Breast epithelium (tissue), 3 donors: ENCODE data around the gene OR8D4.

Experiments
- POLR2A ChIP-seq: fragments of 450-650 bp; IDR thresholded peaks from one replicate; pipeline ENCODE4 v1.6.1; 2016; ENCODE audit warnings: antibody characterized with exemption, mild to moderate bottlenecking, moderate library complexity
- POLR2AphosphoS5 ChIP-seq, 3 donors: sonication (generic); formaldehyde crosslinking; IDR thresholded peaks; one replicate each; pipeline ENCODE4 v1.6.1; 2017; ENCODE audit warnings: antibody characterized with exemption in 3 of 3
- TF ChIP-seq, protein P1 (sequence below), 3 donors: fragments of 450-650 bp; IDR thresholded peaks; one replicate each; pipeline ENCODE4 v1.5.1; 2016 to 2017; ENCODE audit warnings: antibody characterized with exemption in 3 of 3, mild to moderate bottlenecking in 3 of 3, moderate library complexity in 3 of 3

GRCh38 chr11:123901867-123902266, at the start of gene OR8D4:
- TF ChIP-seq, protein P1, sequence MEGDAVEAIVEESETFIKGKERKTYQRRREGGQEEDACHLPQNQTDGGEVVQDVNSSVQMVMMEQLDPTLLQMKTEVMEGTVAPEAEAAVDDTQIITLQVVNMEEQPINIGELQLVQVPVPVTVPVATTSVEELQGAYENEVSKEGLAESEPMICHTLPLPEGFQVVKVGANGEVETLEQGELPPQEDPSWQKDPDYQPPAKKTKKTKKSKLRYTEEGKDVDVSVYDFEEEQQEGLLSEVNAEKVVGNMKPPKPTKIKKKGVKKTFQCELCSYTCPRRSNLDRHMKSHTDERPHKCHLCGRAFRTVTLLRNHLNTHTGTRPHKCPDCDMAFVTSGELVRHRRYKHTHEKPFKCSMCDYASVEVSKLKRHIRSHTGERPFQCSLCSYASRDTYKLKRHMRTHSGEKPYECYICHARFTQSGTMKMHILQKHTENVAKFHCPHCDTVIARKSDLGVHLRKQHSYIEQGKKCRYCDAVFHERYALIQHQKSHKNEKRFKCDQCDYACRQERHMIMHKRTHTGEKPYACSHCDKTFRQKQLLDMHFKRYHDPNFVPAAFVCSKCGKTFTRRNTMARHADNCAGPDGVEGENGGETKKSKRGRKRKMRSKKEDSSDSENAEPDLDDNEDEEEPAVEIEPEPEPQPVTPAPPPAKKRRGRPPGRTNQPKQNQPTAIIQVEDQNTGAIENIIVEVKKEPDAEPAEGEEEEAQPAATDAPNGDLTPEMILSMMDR (IDR thresholded peaks at IDR 0.05): no peak
- TF ChIP-seq POLR2A (no peak), POLR2AphosphoS5 (IDR thresholded peaks at IDR 0.05) (no peak)
